ENCODE measurements around the gene SH3RF2. TPM values are rescaled to one million over a fixed set of nuclear protein-coding genes. Genes with fewer than 3 reads are reported as not detected.

SH3RF2 gene
- total RNA-seq, 1 donor = 2.2 TPM

DNA sequence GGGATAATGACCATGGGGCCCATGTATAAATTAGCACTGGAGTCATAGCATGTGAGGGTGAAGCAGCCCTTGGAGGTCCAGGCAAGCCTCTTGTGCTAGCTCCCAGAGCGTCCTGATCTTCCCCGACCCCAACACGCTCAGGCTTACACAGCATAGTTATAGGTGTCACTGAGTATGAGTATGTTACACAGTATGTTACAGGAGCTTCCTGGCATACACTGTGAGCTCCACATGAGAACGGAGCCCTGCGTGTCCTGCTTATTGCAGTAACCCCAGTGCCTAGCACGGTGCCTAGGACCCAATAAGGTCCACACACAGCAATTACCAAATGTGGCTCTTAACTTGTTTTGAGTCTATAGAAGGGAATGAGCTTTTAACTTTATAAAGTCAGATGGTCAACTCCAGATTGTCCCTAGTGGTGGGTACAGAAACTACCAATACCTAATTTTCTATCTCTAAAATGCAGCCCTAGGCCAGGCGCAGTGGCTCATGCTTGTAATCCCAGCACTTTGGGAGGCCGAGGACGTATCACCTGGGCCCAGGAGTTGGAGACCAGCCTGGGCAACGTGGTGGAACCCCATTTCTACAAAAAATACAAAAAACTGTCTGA lies 104.9 kb downstream of the SH3RF2 start:
- TF ChIP-seq CTCF (IDR thresholded peaks at IDR 0.05; ENCODE audit: insufficient read depth, low read depth, low read length) = peak; percentile 49
- DNase-seq (ENCODE audit: low read depth) = no peak
- H3K4me3 ChIP-seq (ENCODE audit: low read depth, low read length) = no peak overlapping the region

DNA sequence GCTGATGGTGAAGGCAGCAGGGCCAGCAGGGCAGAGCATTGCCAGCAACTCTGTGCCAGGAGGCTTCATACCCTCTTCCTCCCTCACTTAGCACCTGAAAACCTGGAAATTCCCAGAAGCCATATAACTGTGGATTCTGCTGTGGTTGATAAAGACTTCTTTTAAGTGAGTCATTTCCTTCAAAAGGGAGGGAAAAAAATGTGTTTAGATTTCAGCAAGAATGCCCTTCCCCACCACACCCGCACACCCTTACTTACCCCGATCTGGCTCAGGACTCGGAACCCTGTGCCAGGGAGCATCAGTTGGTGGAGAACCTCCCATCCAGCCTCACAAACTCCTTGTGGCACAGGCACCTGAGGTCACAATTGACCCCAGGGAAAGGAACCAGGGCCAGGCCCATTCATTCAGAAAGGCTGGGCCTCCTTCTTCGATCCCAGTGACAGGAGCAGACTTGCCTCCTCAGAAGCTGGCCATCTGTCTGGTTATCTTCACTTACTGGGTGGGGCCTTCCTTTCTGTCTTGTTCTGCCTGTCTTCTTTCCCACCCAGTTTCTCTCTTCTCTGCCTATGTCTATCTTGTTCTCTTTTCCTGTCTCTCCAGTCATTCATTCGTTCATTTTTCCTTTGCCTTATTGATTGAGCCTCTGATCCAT lies 106.4 kb downstream of the SH3RF2 start:
- DNase-seq (ENCODE audit: low read depth) = peak; percentile 67
- no peak for TF ChIP-seq CTCF (IDR thresholded peaks at IDR 0.05; ENCODE audit: insufficient read depth, low read depth, low read length)
- no peak overlapping the region for H3K4me3 ChIP-seq (ENCODE audit: low read depth, low read length)

DNA sequence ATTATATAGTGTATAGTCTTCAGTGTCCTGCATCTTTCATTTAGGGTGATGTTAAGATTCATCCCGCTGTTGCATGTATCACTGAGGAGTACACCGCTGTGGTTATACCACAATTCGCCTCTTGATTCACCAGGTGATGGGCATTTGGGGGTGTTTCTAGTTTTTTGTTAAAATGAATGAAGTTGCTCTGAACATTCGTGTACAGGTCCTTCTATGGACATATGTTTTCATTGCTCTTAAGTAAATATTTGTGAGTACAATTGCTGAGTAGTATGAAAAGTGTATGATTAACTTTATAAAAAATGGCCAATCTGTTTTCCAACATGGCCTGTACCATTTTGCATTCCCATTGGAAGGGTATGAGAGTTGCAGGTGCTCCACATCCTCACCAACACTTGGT lies 107.3 kb downstream of the SH3RF2 start:
- DNase-seq (ENCODE audit: low read depth) = no peak
- no peak for TF ChIP-seq CTCF (IDR thresholded peaks at IDR 0.05; ENCODE audit: insufficient read depth, low read depth, low read length)
- no peak overlapping the region for H3K4me3 ChIP-seq (ENCODE audit: low read depth, low read length)

DNA sequence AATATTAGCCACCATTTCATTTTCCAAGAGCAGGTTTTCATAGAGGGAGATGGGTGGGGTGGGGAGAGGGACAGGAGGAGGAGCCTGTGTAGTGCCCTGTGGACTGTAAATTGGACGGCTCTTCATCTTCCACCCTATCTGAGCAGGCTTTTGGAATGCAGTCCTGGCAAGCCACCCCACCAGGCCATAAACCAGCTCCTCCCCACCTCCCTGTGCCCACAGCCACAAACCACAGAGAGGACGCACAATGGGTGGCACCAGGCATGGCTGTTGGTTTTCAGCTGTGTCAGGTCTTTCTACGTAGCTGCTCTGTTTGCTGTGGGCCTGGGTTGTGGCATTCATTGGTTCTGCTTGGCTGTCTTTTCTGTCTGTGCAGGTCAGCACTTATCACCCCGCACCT lies 111.0 kb downstream of the SH3RF2 start:
- DNase-seq (ENCODE audit: low read depth) = no peak
- no peak for TF ChIP-seq CTCF (IDR thresholded peaks at IDR 0.05; ENCODE audit: insufficient read depth, low read depth, low read length)
- H3K4me3 ChIP-seq (ENCODE audit: low read depth, low read length) = no peak overlapping the region

DNA sequence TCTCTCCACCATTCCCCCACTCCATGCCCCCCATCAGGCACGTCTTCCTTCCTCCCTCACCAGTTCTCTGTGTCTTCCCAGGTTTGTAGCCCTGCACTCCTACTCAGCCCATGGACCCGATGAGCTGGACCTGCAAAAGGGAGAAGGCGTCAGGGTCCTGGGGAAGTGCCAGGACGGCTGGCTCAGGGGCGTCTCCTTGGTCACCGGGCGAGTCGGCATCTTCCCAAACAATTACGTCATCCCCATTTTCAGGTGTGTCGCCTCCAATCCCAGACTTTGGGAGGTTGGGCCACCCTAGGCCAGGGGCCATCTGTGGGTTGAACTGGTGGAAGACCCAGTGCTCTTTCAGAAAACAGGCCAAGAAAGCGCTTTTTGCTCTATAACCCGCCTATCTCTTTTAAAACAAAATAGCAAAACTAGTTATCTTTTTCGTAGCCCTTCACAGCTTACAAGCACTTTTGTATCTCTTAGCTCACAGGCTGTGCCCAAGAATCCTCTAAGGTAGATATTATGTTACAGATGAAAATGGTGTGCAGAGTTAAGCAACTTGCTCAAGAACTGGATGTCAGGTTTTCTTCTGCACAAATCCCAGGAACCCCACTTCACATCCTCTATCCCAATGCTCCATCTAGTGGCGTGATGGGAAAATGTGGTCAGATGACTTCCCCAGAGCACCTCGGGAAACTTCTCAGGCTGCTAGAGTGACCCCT lies 112.8 kb downstream of the SH3RF2 start:
- peak; percentile 86 for TF ChIP-seq CTCF (IDR thresholded peaks at IDR 0.05; ENCODE audit: insufficient read depth, low read depth, low read length)
- H3K4me3 ChIP-seq (ENCODE audit: low read depth, low read length) = no peak overlapping the region
- DNase-seq (ENCODE audit: low read depth) = peak; percentile 77

- no peak overlapping the region for H3K4me3 ChIP-seq (ENCODE audit: low read depth, low read length)
- no peak for TF ChIP-seq CTCF (IDR thresholded peaks at IDR 0.05; ENCODE audit: insufficient read depth, low read depth, low read length)
- DNase-seq (ENCODE audit: low read depth) = no peak
Measured at GRCh38 chr5:146049704-146050026, 113.3 kb downstream of the SH3RF2 start.
